ENCODE data around the gene USP32. TPM values are rescaled to one million over a fixed set of nuclear protein-coding genes. Genes with fewer than 3 reads are reported as not detected.

Gene USP32
- total RNA-seq, 2 experiments from 2014 or later = 36.7 to 44.0 TPM

DNA sequence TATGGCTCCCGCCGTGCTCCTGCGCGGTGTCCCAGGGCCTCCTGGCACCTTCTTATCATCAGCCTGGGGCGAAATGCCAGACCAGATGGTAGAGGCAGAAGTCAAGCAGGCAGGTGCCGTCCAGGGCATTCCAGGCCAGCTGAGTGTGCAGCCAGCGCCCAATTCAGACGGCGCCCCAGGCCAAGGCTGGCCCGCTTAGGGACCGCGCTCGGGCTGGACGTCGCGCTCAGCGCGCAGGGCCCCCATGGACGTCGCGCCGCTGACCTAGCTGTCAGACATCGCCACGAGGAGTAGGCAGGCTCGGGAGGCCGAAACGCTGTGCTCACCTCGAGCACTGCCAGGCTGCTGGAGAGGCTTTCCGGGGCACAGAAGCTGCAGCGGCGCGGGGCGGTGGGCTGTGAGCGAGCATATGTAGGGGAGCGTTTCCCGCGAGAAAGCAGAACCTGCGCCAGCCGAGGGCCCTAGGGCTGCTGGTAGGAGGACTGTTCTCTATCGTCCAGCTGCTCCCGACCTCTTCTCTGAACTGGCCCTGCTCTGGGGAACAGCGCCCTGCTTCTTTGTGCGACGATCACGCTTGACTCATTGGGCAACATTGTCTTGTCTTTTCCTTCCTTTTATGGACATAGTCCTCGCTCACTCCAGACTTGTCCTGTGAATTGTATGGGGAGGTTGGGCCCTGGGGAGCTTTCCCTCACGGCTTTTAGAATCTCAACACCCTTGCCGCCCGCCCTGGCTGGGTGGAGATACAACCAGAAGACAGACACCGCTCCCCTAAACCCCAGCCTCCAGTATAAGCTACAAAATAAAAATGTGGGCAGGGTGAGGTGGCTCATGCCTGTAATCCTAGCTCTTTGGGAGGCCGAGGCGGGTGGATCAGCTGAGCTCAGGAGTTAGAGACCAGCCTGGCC is 250.6 kb downstream of the USP32 start:
- Mint-ChIP-seq H3K4me1 (ENCODE audit: low read depth) (peaks cover 26% of the 10 kb centered on the region), H3K27ac (no peak overlapping the region), H3K27me3 (ENCODE audit: low read depth) (peaks cover 81% of the 10 kb centered on the region), H3K9me3 (ENCODE audit: insufficient read depth) (no peaks in the 10 kb centered on the region), H3K36me3 (ENCODE audit: low read depth) (no peaks in the 10 kb centered on the region), H3K4me3 (no peak overlapping the region)
- DNase-seq (no peak), ATAC-seq (no peak)
- CTCF ChIA-PET = interaction anchor here (0.7 to 4.4 kb wide), 14 partner anchors 11 to 293 kb away, joined by 3 to 39 read pairs (median 4); partner anchors contain the start of gene CA4
- POLR2A ChIA-PET = interaction anchor here (0.6 kb wide), 1 partner anchor 72 kb away, joined by 3 read pairs; no protein-coding TSS in a partner anchor

DNA sequence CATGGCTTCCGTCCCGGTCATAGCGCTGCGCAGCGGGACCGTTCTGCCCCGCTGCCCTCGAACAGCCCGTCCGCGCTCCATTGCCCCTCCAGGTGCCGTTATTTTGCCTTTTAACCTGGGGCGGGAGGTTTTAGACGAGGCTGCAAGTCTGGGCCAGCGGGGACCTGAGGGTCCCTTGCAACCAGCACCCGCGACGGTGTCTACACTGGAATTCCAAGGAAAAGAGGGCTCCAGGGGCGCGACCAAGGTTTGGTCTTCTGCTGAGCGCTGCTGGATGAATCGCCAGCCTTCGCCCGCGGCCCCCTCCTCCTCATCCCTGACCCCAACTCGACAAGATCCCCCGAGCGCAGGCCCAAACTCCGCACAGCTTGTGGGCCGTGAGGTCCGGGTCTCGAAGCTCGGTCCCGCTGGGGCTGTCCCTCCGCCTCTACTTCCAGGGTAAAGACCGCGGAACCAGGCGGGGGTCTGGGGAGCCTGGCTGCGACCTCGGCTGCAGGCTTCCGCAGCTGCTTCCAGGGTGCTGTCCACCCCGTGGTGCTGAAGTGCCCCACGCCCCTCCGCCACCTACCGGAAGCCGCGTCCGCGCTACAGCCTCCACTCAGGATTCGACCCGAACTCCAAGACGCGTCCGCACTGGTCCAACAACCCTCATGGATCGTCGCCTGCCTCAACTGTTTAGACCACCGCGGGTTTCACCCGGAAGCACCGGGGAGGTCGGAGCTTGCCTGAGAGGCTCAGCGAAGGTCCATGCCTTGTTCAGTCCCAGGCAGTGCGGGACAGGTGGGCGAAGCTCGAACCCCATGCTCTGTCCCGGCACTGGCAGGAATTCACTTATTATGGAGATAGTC is 252.3 kb downstream of the USP32 start:
- ATAC-seq (peak; percentile 50), DNase-seq (peak; percentile 81)
- peak overlapping the region; percentile 8 for H3K4me3 Mint-ChIP-seq

DNA sequence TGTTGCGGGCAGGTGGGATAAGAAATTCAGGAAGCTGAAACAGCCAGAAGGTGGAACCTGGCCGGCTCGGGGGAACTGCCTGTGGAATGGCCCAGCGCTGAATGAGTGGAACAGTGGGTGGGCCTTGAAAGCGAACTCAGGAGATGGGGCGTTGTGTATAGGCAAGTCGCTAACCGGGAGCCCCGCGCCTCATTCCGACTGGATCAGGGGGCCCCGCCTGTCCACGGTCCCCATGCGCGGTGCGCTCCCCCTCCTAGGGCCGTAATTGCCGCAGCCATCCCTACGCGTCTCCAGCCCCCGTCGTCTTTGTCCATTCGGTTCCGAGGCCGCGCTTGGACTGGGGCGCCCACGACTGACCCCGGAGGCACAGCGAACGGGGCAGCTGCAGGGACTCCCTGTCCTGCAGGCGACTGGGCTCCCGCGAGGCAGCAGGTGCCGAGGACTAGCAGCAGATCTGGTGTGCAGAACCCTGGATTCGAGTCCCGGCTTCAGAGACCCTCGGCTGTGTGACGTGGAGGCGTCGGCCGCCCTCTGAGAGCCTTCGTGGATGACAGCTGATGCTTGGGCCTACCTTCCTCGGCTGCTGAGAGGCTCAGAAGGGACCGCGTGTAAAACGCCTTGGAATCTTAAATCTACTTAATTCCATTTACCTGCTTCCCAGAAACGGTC is 253.0 kb downstream of the USP32 start:
- Mint-ChIP-seq H3K4me3 (no peak overlapping the region), H3K27ac (no peak overlapping the region), H3K9me3 (ENCODE audit: insufficient read depth) (no peaks in the 10 kb centered on the region), H3K4me1 (ENCODE audit: low read depth) (peaks cover 42% of the 10 kb centered on the region), H3K36me3 (ENCODE audit: low read depth) (peaks cover 4% of the 10 kb centered on the region), H3K27me3 (ENCODE audit: low read depth) (peaks cover 67% of the 10 kb centered on the region)
- no peak for DNase-seq
- ChIA-PET POLR2A (no interaction called here), CTCF (no interaction called here)
- no peak for ATAC-seq

More for the DNA sequence above, 252.3 kb downstream of the USP32 start:
- Mint-ChIP-seq H3K27ac (no peak overlapping the region), H3K4me1 (ENCODE audit: low read depth) (peaks cover 37% of the 10 kb centered on the region), H3K27me3 (ENCODE audit: low read depth) (peaks cover 74% of the 10 kb centered on the region), H3K36me3 (ENCODE audit: low read depth) (peaks cover 1% of the 10 kb centered on the region), H3K9me3 (ENCODE audit: insufficient read depth) (no peaks in the 10 kb centered on the region)
- CTCF ChIA-PET = interaction anchor here (1.1 to 4.4 kb wide), 3 partner anchors 12 to 92 kb away, joined by 3 to 39 read pairs (median 7); partner anchors contain the start of gene CA4
- POLR2A ChIA-PET = no interaction called here

DNA sequence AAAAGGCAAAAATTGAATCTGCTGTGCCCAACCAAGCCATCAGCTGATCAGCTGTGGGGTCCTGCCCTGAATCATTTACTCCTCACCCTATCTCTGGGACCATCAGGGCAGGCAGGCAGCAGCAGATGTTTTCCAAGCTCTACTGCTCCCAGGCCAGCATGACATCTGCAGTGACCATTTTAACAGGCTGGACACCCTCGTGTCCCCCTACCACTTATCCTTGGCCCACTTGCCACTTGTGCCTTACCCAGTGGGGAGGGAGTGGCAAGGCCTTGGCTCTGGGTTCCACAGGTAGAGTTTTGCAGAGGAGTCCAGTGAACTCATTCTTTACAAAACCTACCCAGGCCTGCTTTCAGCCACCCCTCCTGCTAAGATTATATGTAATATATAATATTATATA is 254.2 kb downstream of the USP32 start:
- H3K27ac Mint-ChIP-seq = no peak overlapping the region
- peaks cover 56% of the 10 kb centered on the region for H3K27me3 Mint-ChIP-seq (ENCODE audit: low read depth)
- no peaks in the 10 kb centered on the region for H3K9me3 Mint-ChIP-seq (ENCODE audit: insufficient read depth)
- CTCF ChIA-PET = no interaction called here
- H3K4me1 Mint-ChIP-seq (ENCODE audit: low read depth) = peaks cover 34% of the 10 kb centered on the region
- H3K4me3 Mint-ChIP-seq = no peak overlapping the region
- peaks cover 8% of the 10 kb centered on the region for H3K36me3 Mint-ChIP-seq (ENCODE audit: low read depth)
- ATAC-seq (no peak), DNase-seq (no peak)
- POLR2A ChIA-PET = no interaction called here

DNA sequence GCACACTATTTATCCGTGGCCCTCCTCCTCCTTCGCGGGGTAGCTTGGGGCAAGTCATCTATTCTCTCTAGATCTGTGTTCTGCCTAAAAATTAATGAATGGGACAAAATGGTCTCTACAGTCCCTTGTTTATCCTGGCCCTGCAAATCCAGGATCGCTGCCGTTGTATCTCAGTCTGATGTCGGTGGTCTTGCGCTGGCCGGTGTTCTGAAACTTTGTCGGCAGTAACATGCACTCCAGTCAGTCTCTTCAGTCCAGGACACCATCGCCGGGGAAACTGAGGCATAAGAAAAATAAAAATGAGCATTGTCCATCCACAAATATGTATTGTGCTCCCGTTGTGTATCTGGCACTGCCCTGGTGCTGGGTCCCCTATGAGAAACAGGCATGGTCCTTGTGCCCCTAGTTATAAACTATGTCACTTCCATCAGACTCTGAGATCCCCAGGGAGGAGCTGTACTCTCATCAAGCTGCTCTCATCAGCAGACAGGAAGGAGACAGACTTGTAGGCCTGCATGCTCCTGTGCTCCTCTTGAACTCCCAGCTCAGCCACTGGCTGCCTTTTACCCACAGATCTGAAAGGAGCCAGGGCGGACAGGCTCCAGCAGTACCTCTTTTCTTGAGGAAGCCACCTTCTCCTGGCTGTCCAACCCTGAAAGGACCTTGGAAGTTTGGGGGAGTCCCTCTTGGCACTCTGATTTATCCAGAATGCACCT is 255.8 kb downstream of the USP32 start:
- H3K9me3 Mint-ChIP-seq (ENCODE audit: insufficient read depth) = no peaks in the 10 kb centered on the region
- H3K4me3 Mint-ChIP-seq = peak overlapping the region; percentile 94
- ChIA-PET POLR2A (no interaction called here), CTCF (no interaction called here)
- ATAC-seq (no peak), DNase-seq (no peak)
- peaks cover 27% of the 10 kb centered on the region for H3K4me1 Mint-ChIP-seq (ENCODE audit: low read depth)
- H3K27me3 Mint-ChIP-seq (ENCODE audit: low read depth) = peaks cover 42% of the 10 kb centered on the region
- H3K36me3 Mint-ChIP-seq (ENCODE audit: low read depth) = peaks cover 12% of the 10 kb centered on the region
- no peak overlapping the region for H3K27ac Mint-ChIP-seq

DNA sequence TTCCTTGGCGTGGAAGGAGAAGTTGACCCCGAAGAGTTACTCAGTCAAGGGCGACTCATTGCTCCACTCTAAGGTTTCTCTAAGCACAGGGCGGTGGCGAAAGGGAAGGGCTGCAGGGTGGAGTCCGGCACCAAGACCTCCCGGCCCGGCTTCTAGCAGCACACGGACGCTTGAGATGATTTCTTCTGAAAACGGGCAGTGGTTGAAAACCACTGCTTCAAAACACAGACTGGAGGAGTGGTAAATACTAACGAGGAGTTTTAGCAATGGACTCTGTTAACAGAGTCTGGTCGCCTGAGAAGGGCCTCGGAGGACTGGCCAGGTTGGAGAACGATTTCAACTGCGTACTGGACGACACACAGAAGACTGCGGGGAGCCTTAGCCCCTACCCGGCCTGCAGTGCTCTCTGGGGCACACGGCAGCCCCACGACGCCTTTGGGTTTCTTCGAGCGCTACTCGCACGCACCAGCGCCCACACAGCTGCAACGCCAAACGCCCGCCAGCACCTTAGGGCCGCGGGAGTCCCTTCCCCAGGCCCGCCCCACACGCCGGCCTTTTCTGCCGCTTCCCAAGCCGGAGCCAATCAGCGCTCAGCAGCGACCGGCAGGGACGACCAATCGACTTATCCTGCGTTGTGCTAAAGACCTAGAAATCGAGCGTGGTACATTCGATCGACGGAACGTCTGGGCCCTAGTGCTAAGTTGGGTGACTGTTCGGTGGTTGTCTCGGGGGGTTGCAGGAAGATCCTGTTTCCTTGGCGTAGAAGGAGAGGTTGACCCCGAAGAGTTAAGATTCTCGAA is 256.6 kb downstream of the USP32 start:
- Mint-ChIP-seq H3K27ac (peak overlapping the region; percentile 66), H3K36me3 (ENCODE audit: low read depth) (peaks cover 12% of the 10 kb centered on the region), H3K4me1 (ENCODE audit: low read depth) (peaks cover 27% of the 10 kb centered on the region), H3K9me3 (ENCODE audit: insufficient read depth) (no peaks in the 10 kb centered on the region), H3K4me3 (peak overlapping the region; percentile 94), H3K27me3 (ENCODE audit: low read depth) (peaks cover 34% of the 10 kb centered on the region)
- ATAC-seq (peak; percentile 95), DNase-seq (peak; percentile 86)
- ChIA-PET POLR2A (interaction anchor here (0.5 to 0.6 kb wide), 3 partner anchors 167 to 463 kb away, joined by 3 to 5 read pairs (median 3); no protein-coding TSS in a partner anchor), CTCF (interaction anchor here (1.4 kb wide), 1 partner anchor 8 kb away, joined by 3 read pairs; no protein-coding TSS in a partner anchor)

DNA sequence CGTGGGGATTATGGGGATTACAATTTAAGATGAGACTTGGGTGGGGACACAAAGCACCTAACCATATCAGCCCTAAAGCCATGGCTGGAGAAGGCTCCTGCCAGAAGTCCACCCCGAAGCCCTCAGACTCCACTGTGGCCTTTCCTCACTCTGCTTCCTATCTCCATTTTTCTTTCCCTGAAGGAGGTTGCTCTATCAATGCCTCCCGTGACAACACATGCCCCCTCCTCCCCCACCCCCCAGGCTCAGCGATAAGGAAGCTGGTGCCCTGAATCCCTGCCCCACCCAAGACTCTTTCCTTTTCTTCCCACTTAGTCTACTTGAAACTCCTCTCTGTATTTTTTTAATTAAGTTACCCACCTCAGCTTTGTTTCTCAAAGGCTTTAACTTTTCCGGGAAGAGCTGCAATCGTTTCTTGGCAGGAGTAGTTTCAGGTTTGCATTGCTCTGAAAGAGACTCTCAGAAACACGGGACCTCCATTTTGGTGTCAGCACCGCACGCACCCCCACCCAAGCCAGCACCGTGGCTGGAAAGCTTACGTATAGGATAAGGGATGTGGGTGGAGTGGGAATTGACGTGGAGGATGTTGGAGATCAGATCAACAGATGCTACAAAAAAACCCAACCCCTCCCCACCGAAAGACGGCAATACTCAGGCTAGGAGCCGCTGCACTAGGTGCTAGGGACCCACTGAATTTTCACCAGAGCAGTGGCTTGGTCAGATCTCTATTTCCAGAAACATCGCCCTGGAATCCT is 257.4 kb downstream of the USP32 start:
- POLR2A ChIA-PET = interaction anchor here (0.5 to 0.6 kb wide), 3 partner anchors 167 to 463 kb away, joined by 3 to 5 read pairs (median 3); no protein-coding TSS in a partner anchor
- H3K4me1 Mint-ChIP-seq (ENCODE audit: low read depth) = peaks cover 21% of the 10 kb centered on the region
- DNase-seq = peak; percentile 30
- peak; percentile 2 for ATAC-seq
- H3K27me3 Mint-ChIP-seq (ENCODE audit: low read depth) = peaks cover 26% of the 10 kb centered on the region
- H3K36me3 Mint-ChIP-seq (ENCODE audit: low read depth) = peaks cover 12% of the 10 kb centered on the region
- H3K4me3 Mint-ChIP-seq = peak overlapping the region; percentile 94
- H3K27ac Mint-ChIP-seq = peak overlapping the region; percentile 66
- no peaks in the 10 kb centered on the region for H3K9me3 Mint-ChIP-seq (ENCODE audit: insufficient read depth)
- CTCF ChIA-PET = interaction anchor here (1.4 kb wide), 1 partner anchor 9 kb away, joined by 3 read pairs; no protein-coding TSS in a partner anchor

DNA sequence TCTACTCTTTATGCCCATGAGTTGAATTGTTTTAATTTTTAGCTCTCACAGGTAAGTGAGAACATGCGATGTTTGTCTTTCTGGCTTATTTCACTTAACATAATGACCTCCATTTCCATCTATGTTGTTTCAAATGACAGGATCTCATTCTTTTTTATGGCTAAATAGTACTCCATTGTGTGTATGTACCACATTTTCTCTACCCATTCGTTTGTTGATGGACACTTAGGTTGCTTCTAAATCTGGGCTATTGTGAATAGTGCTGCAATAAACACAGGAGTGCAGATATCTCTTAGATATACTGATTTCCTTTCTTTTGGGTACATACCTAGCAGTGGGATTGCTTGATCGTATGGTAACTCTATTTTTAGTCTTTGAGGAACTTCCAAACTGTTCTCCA is 261.5 kb downstream of the USP32 start:
- Mint-ChIP-seq H3K27ac (no peak overlapping the region), H3K9me3 (ENCODE audit: insufficient read depth) (no peaks in the 10 kb centered on the region), H3K4me3 (no peak overlapping the region), H3K4me1 (ENCODE audit: low read depth) (peaks cover 17% of the 10 kb centered on the region), H3K36me3 (ENCODE audit: low read depth) (peaks cover 12% of the 10 kb centered on the region), H3K27me3 (ENCODE audit: low read depth) (peaks cover 3% of the 10 kb centered on the region)
- ChIA-PET CTCF (no interaction called here), POLR2A (no interaction called here)
- ATAC-seq (no peak), DNase-seq (no peak)

DNA sequence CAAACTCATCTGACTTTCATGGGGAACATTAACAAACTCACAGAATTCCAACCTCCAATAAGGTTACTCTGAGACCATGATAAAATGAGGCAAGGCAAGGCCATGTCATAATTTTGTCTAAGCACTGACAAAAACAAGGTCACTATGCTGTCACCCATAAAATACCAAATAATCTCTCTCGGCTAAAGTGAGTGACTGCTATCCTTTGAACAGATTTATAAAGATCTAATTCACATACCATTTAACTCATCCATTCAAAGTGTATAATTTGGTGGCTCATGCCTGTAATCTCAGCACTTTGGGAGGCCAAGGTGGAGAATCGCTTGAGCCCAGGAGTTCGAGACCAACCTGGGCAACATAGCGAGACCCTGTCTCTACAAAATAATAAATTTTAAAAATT is 262.8 kb downstream of the USP32 start:
- POLR2A ChIA-PET = no interaction called here
- Mint-ChIP-seq H3K4me3 (no peak overlapping the region), H3K4me1 (ENCODE audit: low read depth) (peaks cover 5% of the 10 kb centered on the region), H3K9me3 (ENCODE audit: insufficient read depth) (no peaks in the 10 kb centered on the region), H3K27ac (no peak overlapping the region), H3K36me3 (ENCODE audit: low read depth) (peaks cover 9% of the 10 kb centered on the region), H3K27me3 (ENCODE audit: low read depth) (peaks cover 3% of the 10 kb centered on the region)
- CTCF ChIA-PET = interaction anchor here (1.0 kb wide), 1 partner anchor 13 kb away, joined by 3 read pairs; no protein-coding TSS in a partner anchor
- ATAC-seq (no peak), DNase-seq (peak; percentile 7)
